ENCODE measurements around the gene CD99. TPM values are rescaled to one million over a fixed set of nuclear protein-coding genes. Genes with fewer than 3 reads are reported as not detected.
"Not testable (repeated sequence)": the region's sequence is repeated elsewhere in the genome, so short reads cannot be mapped to it uniquely, and the experiment has no call there.

The CD99 gene
- total and polyA plus RNA-seq, 8 donors: 176 to 313 (median 247) TPM

GRCh38 chrX:2774057-2774456, 83.0 kb downstream of the CD99 start:
- DNase-seq: no peak
- H3K27me3 ChIP-seq: no peaks in the 10 kb centered on the region
- no peak for TF ChIP-seq CTCF (IDR thresholded peaks at IDR 0.05)

GRCh38 chrX:2774776-2775175, 83.7 kb downstream of the CD99 start:
- no peak for ATAC-seq
- no peak overlapping the region for H3K27ac ChIP-seq
- TF ChIP-seq CTCF (IDR thresholded peaks at IDR 0.05): no peak
- H3K4me3 ChIP-seq: no peak overlapping the region
- H3K36me3 ChIP-seq: no peaks in the 10 kb centered on the region
- no peak for DNase-seq
- no peaks in the 10 kb centered on the region for H3K4me1 ChIP-seq
- H3K27me3 ChIP-seq: no peaks in the 10 kb centered on the region
- intact Hi-C loops (cut with DNase I): no loop called here
- H3K9me3 ChIP-seq: no peaks in the 10 kb centered on the region

More at GRCh38 chrX:2774057-2774456, 83.0 kb downstream of the CD99 start:
- Histone ChIP-seq H3K4me3 (no peak overlapping the region), H3K9me3 (no peaks in the 10 kb centered on the region), H3K36me3 (no peaks in the 10 kb centered on the region), H3K27ac (no peak overlapping the region), H3K4me1 (no peaks in the 10 kb centered on the region)
- ATAC-seq: no peak
- intact Hi-C loops (cut with DNase I): no loop called here

- intact Hi-C loops (cut with DNase I); H3K4me1 ChIP-seq; H3K27me3 ChIP-seq; H3K27ac ChIP-seq; H3K36me3 ChIP-seq; H3K9me3 ChIP-seq; H3K4me3 ChIP-seq: not testable (repeated sequence)
- ATAC-seq: peak; percentile 59
- peak in 1 of 4 donors; percentile 32 for DNase-seq
Measured at GRCh38 chrX:2780472-2781225, 89.6 kb downstream of the CD99 start.

- intact Hi-C loops (cut with DNase I): no loop called here
- Histone ChIP-seq H3K9me3 (no peaks in the 10 kb centered on the region), H3K4me1 (no peaks in the 10 kb centered on the region), H3K4me3 (no peak overlapping the region), H3K27me3 (no peaks in the 10 kb centered on the region), H3K36me3 (no peaks in the 10 kb centered on the region), H3K27ac (peak overlapping the region in 1 of 2 donors; percentile 26)
- no peak for ATAC-seq
- DNase-seq: no peak
- TF ChIP-seq CTCF (IDR thresholded peaks at IDR 0.05): no peak
Measured at GRCh38 chrX:2781226-2781571, 90.1 kb downstream of the CD99 start.

GRCh38 chrX:2781698-2782097, 90.6 kb downstream of the CD99 start:
- no peak for DNase-seq

More at GRCh38 chrX:2781698-2782097, 90.6 kb downstream of the CD99 start:
- no peaks in the 10 kb centered on the region for H3K36me3 ChIP-seq
- peak overlapping the region in 1 of 2 donors; percentile 26 for H3K27ac ChIP-seq
- TF ChIP-seq CTCF (IDR thresholded peaks at IDR 0.05): no peak
- ATAC-seq: no peak
- no peaks in the 10 kb centered on the region for H3K27me3 ChIP-seq
- no peaks in the 10 kb centered on the region for H3K9me3 ChIP-seq
- H3K4me3 ChIP-seq: no peak overlapping the region
- H3K4me1 ChIP-seq: no peaks in the 10 kb centered on the region
- intact Hi-C loops (cut with DNase I): no loop called here

Measured in left lung (tissue), 10 donors.